Measurements from ENCODE around the gene TAS2R40. TPM values are rescaled to one million over a fixed set of nuclear protein-coding genes. Genes with fewer than 3 reads are reported as not detected.

Gene TAS2R40
- total RNA-seq, 1 donor from 2014 or later = not detected

DNA sequence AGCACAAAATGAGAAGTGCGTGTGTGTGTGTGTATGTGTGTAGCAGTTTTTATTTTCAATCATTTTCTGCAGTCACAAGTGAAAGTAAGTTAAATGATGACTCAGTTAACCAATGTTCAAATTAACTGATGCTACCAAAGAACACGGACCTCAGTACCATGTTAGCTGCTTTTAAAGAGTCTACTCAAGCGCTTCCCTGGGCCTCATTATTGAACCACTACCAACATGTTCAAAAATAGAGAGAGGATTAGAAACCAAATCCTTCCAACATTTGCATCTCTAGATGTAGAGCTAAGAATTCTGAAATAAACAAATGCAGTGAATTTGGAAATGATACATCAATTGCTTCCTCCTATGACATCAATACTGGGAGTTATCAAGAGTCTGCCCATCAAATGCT, 38.8 kb upstream of the TAS2R40 start, which contains the start of gene TAS2R39:
Gene TAS2R39, plus strand, starts transcription at position 396 of the 400 bp plus-strand sequence. Its CDS starts 0 bp downstream, at position 396.
- no peaks in the 10 kb centered on the region for H3K4me1 ChIP-seq
- peaks cover 31% of the 10 kb centered on the region for H3K9me3 ChIP-seq (replicated peaks)
- no peak within 1 kb of the TSS for H3K27ac ChIP-seq (replicated peaks)
- intact Hi-C loops (cut with micrococcal nuclease) = no loop called here
- TF ChIP-seq, protein P1, sequence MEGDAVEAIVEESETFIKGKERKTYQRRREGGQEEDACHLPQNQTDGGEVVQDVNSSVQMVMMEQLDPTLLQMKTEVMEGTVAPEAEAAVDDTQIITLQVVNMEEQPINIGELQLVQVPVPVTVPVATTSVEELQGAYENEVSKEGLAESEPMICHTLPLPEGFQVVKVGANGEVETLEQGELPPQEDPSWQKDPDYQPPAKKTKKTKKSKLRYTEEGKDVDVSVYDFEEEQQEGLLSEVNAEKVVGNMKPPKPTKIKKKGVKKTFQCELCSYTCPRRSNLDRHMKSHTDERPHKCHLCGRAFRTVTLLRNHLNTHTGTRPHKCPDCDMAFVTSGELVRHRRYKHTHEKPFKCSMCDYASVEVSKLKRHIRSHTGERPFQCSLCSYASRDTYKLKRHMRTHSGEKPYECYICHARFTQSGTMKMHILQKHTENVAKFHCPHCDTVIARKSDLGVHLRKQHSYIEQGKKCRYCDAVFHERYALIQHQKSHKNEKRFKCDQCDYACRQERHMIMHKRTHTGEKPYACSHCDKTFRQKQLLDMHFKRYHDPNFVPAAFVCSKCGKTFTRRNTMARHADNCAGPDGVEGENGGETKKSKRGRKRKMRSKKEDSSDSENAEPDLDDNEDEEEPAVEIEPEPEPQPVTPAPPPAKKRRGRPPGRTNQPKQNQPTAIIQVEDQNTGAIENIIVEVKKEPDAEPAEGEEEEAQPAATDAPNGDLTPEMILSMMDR (IDR thresholded peaks at IDR 0.05; ENCODE audit: borderline replicate concordance) = no peak
- DNase-seq = no peak
- H3K27me3 ChIP-seq (ENCODE audit: low read depth) = no peaks in the 10 kb centered on the region
- H3K36me3 ChIP-seq = no peaks in the 10 kb centered on the region
- no peak within 1 kb of the TSS for H3K4me3 ChIP-seq

DNA sequence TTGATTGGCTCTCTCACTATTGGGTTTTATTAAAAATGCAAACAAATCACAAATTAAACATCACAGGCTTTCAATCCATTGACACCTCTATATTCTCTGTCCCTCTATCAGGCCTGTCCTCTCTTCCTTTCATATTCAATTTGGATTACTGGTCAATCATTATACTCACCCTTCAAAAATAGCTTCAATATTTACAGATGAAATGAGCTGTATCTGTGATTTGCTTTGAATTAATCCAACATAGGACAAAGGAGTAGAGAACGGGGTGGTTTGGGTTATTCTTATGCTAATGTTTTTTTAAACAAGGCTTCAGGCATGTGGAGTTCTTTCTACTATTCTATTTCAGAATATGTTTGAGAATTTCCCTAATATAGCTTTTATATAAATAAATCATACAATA, 36.3 kb upstream of the TAS2R40 start:
- Histone ChIP-seq H3K9me3 (replicated peaks) (peaks cover 5% of the 10 kb centered on the region), H3K4me3 (no peak overlapping the region), H3K27me3 (ENCODE audit: low read depth) (no peaks in the 10 kb centered on the region), H3K36me3 (no peaks in the 10 kb centered on the region), H3K27ac (replicated peaks) (no peak overlapping the region), H3K4me1 (no peaks in the 10 kb centered on the region)
- no peak for DNase-seq
- TF ChIP-seq, protein P1 (IDR thresholded peaks at IDR 0.05; ENCODE audit: borderline replicate concordance) = no peak
- intact Hi-C loops (cut with micrococcal nuclease) = no loop called here

DNA sequence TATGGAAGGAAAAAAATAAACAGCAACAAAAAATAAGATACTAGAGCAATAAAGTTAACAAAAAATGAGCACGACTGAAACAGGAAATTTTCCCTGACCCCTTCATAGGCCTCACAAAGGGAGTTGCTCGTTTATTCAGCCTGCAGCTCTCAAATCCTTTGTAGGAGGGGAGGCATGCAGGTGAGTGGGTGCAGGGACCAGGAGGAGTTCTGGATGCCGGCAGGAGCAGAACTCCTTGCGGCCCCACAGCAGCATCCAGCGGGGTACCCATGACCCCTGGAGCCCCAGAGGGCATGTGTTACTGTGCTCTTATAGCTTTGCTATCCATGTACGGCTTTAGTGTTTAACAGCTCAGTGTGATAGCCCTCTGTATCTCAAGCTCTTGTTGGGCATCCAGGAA, 32.8 kb upstream of the TAS2R40 start:
- intact Hi-C loops (cut with micrococcal nuclease) = no loop called here
- TF ChIP-seq, protein P1 (IDR thresholded peaks at IDR 0.05; ENCODE audit: borderline replicate concordance) = no peak
- H3K36me3 ChIP-seq = no peaks in the 10 kb centered on the region
- no peak overlapping the region for H3K4me3 ChIP-seq
- DNase-seq = no peak
- H3K9me3 ChIP-seq (replicated peaks) = no peaks in the 10 kb centered on the region
- no peaks in the 10 kb centered on the region for H3K27me3 ChIP-seq (ENCODE audit: low read depth)
- no peak overlapping the region for H3K27ac ChIP-seq (replicated peaks)
- no peaks in the 10 kb centered on the region for H3K4me1 ChIP-seq

DNA sequence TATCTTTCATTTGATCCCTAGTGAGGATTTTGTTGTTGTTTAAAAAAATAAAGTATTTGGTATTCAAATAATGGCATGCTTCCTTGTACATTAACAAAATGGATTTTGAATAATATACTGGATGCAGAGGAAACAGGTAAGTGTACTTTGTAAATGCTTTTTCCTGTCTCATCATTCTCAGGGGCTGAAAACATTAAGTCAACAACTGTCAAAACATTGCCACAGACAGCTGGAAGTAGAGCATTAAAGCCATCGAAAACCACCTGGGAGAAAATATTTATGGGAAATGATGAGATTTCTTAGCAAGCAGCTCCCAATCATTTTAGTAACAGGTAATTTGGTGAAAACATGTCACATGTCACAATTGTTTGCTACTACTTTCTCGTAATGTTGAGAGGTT, 28.0 kb upstream of the TAS2R40 start:
- no peak for DNase-seq
- Histone ChIP-seq H3K27ac (replicated peaks) (no peak overlapping the region), H3K4me3 (no peak overlapping the region), H3K9me3 (replicated peaks) (peaks cover 21% of the 10 kb centered on the region), H3K27me3 (ENCODE audit: low read depth) (no peaks in the 10 kb centered on the region), H3K4me1 (no peaks in the 10 kb centered on the region), H3K36me3 (no peaks in the 10 kb centered on the region)
- TF ChIP-seq, protein P1 (IDR thresholded peaks at IDR 0.05; ENCODE audit: borderline replicate concordance) = no peak
- intact Hi-C loops (cut with micrococcal nuclease) = no loop called here

GRCh38 chr7:143199040-143199439, 22.8 kb upstream of the TAS2R40 start:
- Histone ChIP-seq H3K36me3 (no peaks in the 10 kb centered on the region), H3K27me3 (ENCODE audit: low read depth) (peaks cover 7% of the 10 kb centered on the region), H3K27ac (replicated peaks) (no peak overlapping the region), H3K9me3 (replicated peaks) (peaks cover 26% of the 10 kb centered on the region), H3K4me1 (no peaks in the 10 kb centered on the region), H3K4me3 (no peak overlapping the region)
- DNase-seq = no peak
- intact Hi-C loops (cut with micrococcal nuclease) = no loop called here
- TF ChIP-seq, protein P1 (IDR thresholded peaks at IDR 0.05; ENCODE audit: borderline replicate concordance) = no peak

All from left ventricle myocardium inferior (tissue), 1 donor.